HCT116 (cell line): ENCODE data around the gene HIPK2. TPM values are rescaled to one million over a fixed set of nuclear protein-coding genes. Genes with fewer than 3 reads are reported as not detected.

Experiments used
- ATAC-seq: fragments of 200-7000 bp; cut with Tn5 transposase; 2 replicates; pipeline ENCODE4 v1.9.1; 2020; ENCODE audit warnings: mild to moderate bottlenecking, moderate library complexity
- BruUV-seq: library from RNA; stranded (reverse); fragments of 400-500 nt; replicated peaks from 2 replicates; lab custom pipeline; 2021; lab: Mats Ljungman, UMichigan
- CTCF ChIA-PET: fragments of 300-600 bp; sonication (Branson Sonifier 250); formaldehyde crosslinking; loops from one replicate; lab custom pipeline; 2021; ENCODE audit warnings: antibody characterized with exemption; lab: Charles Lee
- POLR2A ChIA-PET: fragments of 300-600, 350-600 bp; sonication (Branson Sonifier 250); formaldehyde crosslinking; loops from one replicate; lab custom pipeline; 2021; ENCODE audit warnings: antibody characterized with exemption; lab: Charles Lee
- RAD21 ChIA-PET, 2 experiments: fragments of 300-600 bp; sonication (Branson Sonifier 250); formaldehyde crosslinking; loops; one replicate each; lab custom pipeline; 2023; ENCODE audit warnings: low total read pairs in 2 of 2; ENCODE audit not compliant: uncharacterized antibody in 2 of 2, unreplicated experiment in 2 of 2, low non-redundant PET in 1 of 2; lab: Charles Lee
- DNase-seq: peaks from one replicate; pipeline ENCODE4 v3.0.0-alpha.2; 2010; ENCODE audit warnings: low read depth, low spot score
- H2AFZ ChIP-seq: fragments of 200-600 bp; shearing (Covaris generic), sonication (generic); 2 replicates; pipeline ENCODE4 v1.6.1; 2017; ENCODE audit warnings: low read depth, mixed run types, mixed read lengths, antibody characterized with exemption, low read length; ENCODE audit not compliant: poor library complexity, severe bottlenecking
- H3K27ac ChIP-seq: 2 replicates; pipeline ENCODE4 v1.5.1; 2012; ENCODE audit warnings: low read depth, low read length
- H3K27me3 ChIP-seq: fragments of 200-600 bp; sonication (generic); 2 replicates; pipeline ENCODE4 v1.6.1; 2016; ENCODE audit warnings: mixed run types, low read length, mixed read lengths; ENCODE audit not compliant: insufficient read depth
- H3K36me3 ChIP-seq, 2 experiments: fragments of 200-500 bp in 1 of 2; fragments of 200-600 bp in 1 of 2; sonication (Bioruptor generic) in 1 of 2; sonication (generic) in 1 of 2; 2 replicates each; pipeline versions ENCODE4 v1.5.1 to v1.6.1; 2014 to 2016; ENCODE audit warnings: low read length in 2 of 2, inconsistent platforms in 1 of 2, mixed read lengths in 1 of 2, mixed run types in 1 of 2; ENCODE audit not compliant: insufficient read depth in 2 of 2, control insufficient read depth in 1 of 2
- H3K4me1 ChIP-seq, 2 experiments: fragments of 200-600 bp in 1 of 2; sonication (generic) in 1 of 2; 2 replicates each; pipeline versions ENCODE4 v1.5.1 to v1.6.1; 2012 to 2017; ENCODE audit warnings: low read length in 2 of 2, inconsistent platforms in 1 of 2, mild to moderate bottlenecking in 1 of 2, mixed read lengths in 1 of 2, mixed run types in 1 of 2, moderate library complexity in 1 of 2; ENCODE audit not compliant: insufficient read depth in 2 of 2, control insufficient read depth in 1 of 2
- H3K4me2 ChIP-seq: fragments of 200-600 bp; sonication (generic); 2 replicates; pipeline ENCODE4 v1.6.1; 2017; ENCODE audit warnings: mixed run types, low read length, mixed read lengths
- H3K4me3 ChIP-seq, 2 experiments: fragments of 200-600 bp in 1 of 2; sonication (generic) in 1 of 2; replicated peaks in 1 of 2; 2 replicates each; pipeline ENCODE4 v1.5.1; 2011 to 2016; ENCODE audit warnings: low read length in 2 of 2, control low read depth in 1 of 2, low read depth in 1 of 2, mild to moderate bottlenecking in 1 of 2, mixed read lengths in 1 of 2, mixed run types in 1 of 2
- H3K79me2 ChIP-seq: fragments of 200-600 bp; sonication (generic); 2 replicates; pipeline ENCODE4 v1.6.1; 2017; ENCODE audit warnings: mild to moderate bottlenecking, mixed run types, low read length, moderate library complexity, mixed read lengths; ENCODE audit not compliant: insufficient read depth
- H3K9ac ChIP-seq: fragments of 200-600 bp; sonication (generic); 2 replicates; pipeline ENCODE4 v1.6.1; 2016; ENCODE audit warnings: low read length, mixed read lengths
- H3K9me2 ChIP-seq: fragments of 200-600 bp; sonication (generic), shearing (Covaris generic); 2 replicates; pipeline ENCODE4 v1.6.1; 2017; ENCODE audit warnings: mixed run types, mild to moderate bottlenecking, moderate library complexity; ENCODE audit not compliant: insufficient read depth
- H3K9me3 ChIP-seq, 2 experiments: fragments of 200-500 bp in 1 of 2; fragments of 200-600 bp in 1 of 2; sonication (Bioruptor generic) in 1 of 2; sonication (generic) in 1 of 2; 2 replicates each; pipeline ENCODE4 v1.6.1; 2014 to 2017; ENCODE audit warnings: low read length in 2 of 2, mixed read lengths in 2 of 2, inconsistent platforms in 1 of 2, low read depth in 1 of 2, mild to moderate bottlenecking in 1 of 2, mixed run types in 1 of 2, moderate library complexity in 1 of 2; ENCODE audit not compliant: control insufficient read depth in 1 of 2, insufficient read depth in 1 of 2
- H4K20me1 ChIP-seq: fragments of 200-600 bp; sonication (generic), shearing (Covaris generic); 2 replicates; pipeline ENCODE4 v1.6.1; 2017; ENCODE audit warnings: mixed run types, mild to moderate bottlenecking, moderate library complexity; ENCODE audit not compliant: insufficient read depth
- ATF3 ChIP-seq: IDR thresholded peaks from 2 replicates; pipeline ENCODE4 v1.6.1; 2012
- CBX3 ChIP-seq: IDR thresholded peaks from 2 replicates; pipeline ENCODE4 v1.6.1; 2012; ENCODE audit warnings: low read depth
- ELF1 ChIP-seq: IDR thresholded peaks from 2 replicates; pipeline ENCODE4 v1.6.1; 2012; ENCODE audit warnings: low read depth, borderline replicate concordance
- EZH2 ChIP-seq: fragments of 200-600 bp; sonication (generic); IDR thresholded peaks from 2 replicates; pipeline ENCODE4 v1.6.1; 2017; ENCODE audit warnings: antibody characterized with exemption, mixed run types
- FOSL1 ChIP-seq: IDR thresholded peaks from 2 replicates; pipeline ENCODE4 v1.6.1; 2012; ENCODE audit warnings: low read depth
- JUND ChIP-seq: IDR thresholded peaks from 2 replicates; pipeline ENCODE4 v1.6.1; 2012
- POLR2A ChIP-seq: IDR thresholded peaks from 2 replicates; pipeline ENCODE4 v1.7.0; 2011; ENCODE audit warnings: borderline replicate concordance; ENCODE audit not compliant: insufficient read depth, insufficient read length; ENCODE audit errors: extremely low read depth
- SP1 ChIP-seq: IDR thresholded peaks from 2 replicates; pipeline ENCODE4 v1.6.1; 2012; ENCODE audit warnings: low read depth
- SRF ChIP-seq: IDR thresholded peaks from 2 replicates; pipeline ENCODE4 v1.6.1; 2012; ENCODE audit warnings: low read depth
- ZBTB33 ChIP-seq: IDR thresholded peaks from 2 replicates; pipeline ENCODE4 v1.6.1; 2011; ENCODE audit warnings: mild to moderate bottlenecking, low read length, moderate library complexity; ENCODE audit not compliant: insufficient replicate concordance; ENCODE audit errors: extremely low read depth
- ZFX ChIP-seq: fragments of 450-650 bp; IDR thresholded peaks from 2 replicates; pipeline ENCODE4 v1.6.1; 2017
- ZNF274 ChIP-seq: fragments of 200-500 bp; sonication (Bioruptor generic); IDR thresholded peaks from 2 replicates; pipeline ENCODE4 v1.6.1; 2014; ENCODE audit warnings: mild to moderate bottlenecking, low read depth, low read length, inconsistent platforms
- intact Hi-C: fragments of 100-400 bp; cut with micrococcal nuclease; formaldehyde crosslinking; loops from 2 replicates; pipeline ENCODE4 v1.10.0; 2022
- total RNA-seq: library from RNA; stranded (reverse); gene quantifications from one replicate; pipeline ENCODE4 v1.2.1, GENCODE V29; 2021; ENCODE audit not compliant: unreplicated experiment

HIPK2 gene
- total RNA-seq, 1 experiment from 2014 or later = 49.5 TPM

- ATAC-seq = no peak
- TF ChIP-seq POLR2A = no peak
- no peak for TF ChIP-seq JUND
- TF ChIP-seq EZH2 = no peak
- TF ChIP-seq FOSL1 = no peak
- no peak for TF ChIP-seq SP1
- no peak for TF ChIP-seq ELF1
- H3K9ac ChIP-seq = no peak overlapping the region
- no peaks in the 10 kb centered on the region for H4K20me1 ChIP-seq
- no TSS peak for BruUV-seq
- POLR2A ChIA-PET = no interaction called here
- no peaks in the 10 kb centered on the region for H3K79me2 ChIP-seq
- H3K4me3 ChIP-seq = no peak overlapping the region
- no peaks in the 10 kb centered on the region for H3K9me2 ChIP-seq
- no peaks in the 10 kb centered on the region for H3K4me1 ChIP-seq
- no peak overlapping the region for H2AFZ ChIP-seq
- RAD21 ChIA-PET = no interaction called here
- intact Hi-C loops = no loop called here
- H3K4me2 ChIP-seq = no peak overlapping the region
- no peaks in the 10 kb centered on the region for H3K36me3 ChIP-seq
- CTCF ChIA-PET = no interaction called here
- DNase-seq = no peak
- no peak overlapping the region for H3K27ac ChIP-seq
- peaks cover 10% of the 10 kb centered on the region; the same call in 1 of the 2 replicates for H3K27me3 ChIP-seq
- H3K9me3 ChIP-seq = no peaks in the 10 kb centered on the region
Measured at GRCh38 chr7:139536152-139536551, 241.6 kb downstream of the HIPK2 start.

- no peak for TF ChIP-seq EZH2
- TF ChIP-seq ZFX = no peak
- no peak for TF ChIP-seq ATF3
- TF ChIP-seq CBX3 = no peak
- no peak for TF ChIP-seq ZNF274
- no peak for TF ChIP-seq SRF
- no peak for TF ChIP-seq ELF1
- no peak for TF ChIP-seq ZBTB33
- no peak for TF ChIP-seq JUND
Measured at GRCh38 chr7:139534966-139535651, 242.7 kb downstream of the HIPK2 start.

More at GRCh38 chr7:139534966-139535651, 242.7 kb downstream of the HIPK2 start:
- Histone ChIP-seq H3K79me2 (no peaks in the 10 kb centered on the region), H4K20me1 (no peaks in the 10 kb centered on the region), H3K9ac (no peak overlapping the region), H2AFZ (no peak overlapping the region), H3K27me3 (peaks cover 10% of the 10 kb centered on the region; the same call in 1 of the 2 replicates), H3K4me3 (no peak overlapping the region), H3K9me2 (no peaks in the 10 kb centered on the region), H3K27ac (no peak overlapping the region), H3K36me3 (no peaks in the 10 kb centered on the region), H3K9me3 (no peaks in the 10 kb centered on the region), H3K4me2 (no peak overlapping the region), H3K4me1 (no peaks in the 10 kb centered on the region)
- ChIA-PET RAD21 (no interaction called here), CTCF (no interaction called here), POLR2A (no interaction called here)
- BruUV-seq = no TSS peak
- intact Hi-C loops = no loop called here
- DNase-seq (no peak), ATAC-seq (no peak)
